NOMO-1 treated with DMSO at 0.1 percent for 48 hours (cell line): ENCODE results near the gene AGPAT4.
"Not testable (repeated sequence)": the region's sequence is repeated elsewhere in the genome, so short reads cannot be mapped to it uniquely, and the experiment has no call there.

Source experiments
- DNase-seq: peaks from one replicate; lab custom pipeline; 2025; ENCODE audit not compliant: unreplicated experiment; lab: John Stamatoyannopoulos, UW

Gene AGPAT4

GRCh38 chr6:161123319-161123718 lies 150.5 kb downstream of the AGPAT4 start:
- DNase-seq, result not testable (repeated sequence)

GRCh38 chr6:161117942-161118341 lies 155.9 kb downstream of the AGPAT4 start:
- DNase-seq, result no peak

GRCh38 chr6:161117308-161117707 lies 156.6 kb downstream of the AGPAT4 start:
- DNase-seq, result peak; percentile 95

GRCh38 chr6:161116554-161116953 lies 157.3 kb downstream of the AGPAT4 start:
- DNase-seq, result no peak

- DNase-seq, result no peak
Observed at GRCh38 chr6:161115468-161115867, 158.4 kb downstream of the AGPAT4 start.

GRCh38 chr6:161111261-161111660 lies 162.6 kb downstream of the AGPAT4 start:
- DNase-seq, result peak; percentile 49

- peak; percentile 18 for DNase-seq
Observed at GRCh38 chr6:161110028-161110779, 163.7 kb downstream of the AGPAT4 start.

GRCh38 chr6:161109366-161109765 lies 164.5 kb downstream of the AGPAT4 start:
- DNase-seq, result no peak

GRCh38 chr6:161108916-161109315 lies 164.9 kb downstream of the AGPAT4 start:
- peak; percentile 88 for DNase-seq

- DNase-seq, result peak; percentile 21
Observed at GRCh38 chr6:161107779-161108730, 165.8 kb downstream of the AGPAT4 start.

- DNase-seq, result no peak
Observed at GRCh38 chr6:161105408-161105807, 168.5 kb downstream of the AGPAT4 start.

GRCh38 chr6:161104966-161105365 lies 168.9 kb downstream of the AGPAT4 start:
- no peak for DNase-seq

GRCh38 chr6:161103475-161103874 lies 170.4 kb downstream of the AGPAT4 start:
- DNase-seq, result no peak

- no peak for DNase-seq
Observed at GRCh38 chr6:161101517-161101916, 172.3 kb downstream of the AGPAT4 start.

- DNase-seq, result no peak
Observed at GRCh38 chr6:161100072-161100471, 173.8 kb downstream of the AGPAT4 start.

GRCh38 chr6:161095916-161096315 lies 177.9 kb downstream of the AGPAT4 start:
- no peak for DNase-seq

- DNase-seq, result no peak
Observed at GRCh38 chr6:161094955-161095354, 178.9 kb downstream of the AGPAT4 start.

GRCh38 chr6:161091972-161092701 lies 181.7 kb downstream of the AGPAT4 start:
- no peak for DNase-seq

GRCh38 chr6:161091151-161091550 lies 182.7 kb downstream of the AGPAT4 start:
- DNase-seq, result no peak

- no peak for DNase-seq
Observed at GRCh38 chr6:161088676-161089328, 185.1 kb downstream of the AGPAT4 start.

GRCh38 chr6:161085246-161085645 lies 188.6 kb downstream of the AGPAT4 start:
- DNase-seq, result no peak
